DLD1 (cell line): Measurements from ENCODE around the gene ENO2.

Experiments
- in situ Hi-C: cut with HindIII; loops from 2 replicates; pipeline ENCODE4 v1.10.0; 2017; ENCODE audit warnings: low sequenced_read_pairs

Gene ENO2

DNA sequence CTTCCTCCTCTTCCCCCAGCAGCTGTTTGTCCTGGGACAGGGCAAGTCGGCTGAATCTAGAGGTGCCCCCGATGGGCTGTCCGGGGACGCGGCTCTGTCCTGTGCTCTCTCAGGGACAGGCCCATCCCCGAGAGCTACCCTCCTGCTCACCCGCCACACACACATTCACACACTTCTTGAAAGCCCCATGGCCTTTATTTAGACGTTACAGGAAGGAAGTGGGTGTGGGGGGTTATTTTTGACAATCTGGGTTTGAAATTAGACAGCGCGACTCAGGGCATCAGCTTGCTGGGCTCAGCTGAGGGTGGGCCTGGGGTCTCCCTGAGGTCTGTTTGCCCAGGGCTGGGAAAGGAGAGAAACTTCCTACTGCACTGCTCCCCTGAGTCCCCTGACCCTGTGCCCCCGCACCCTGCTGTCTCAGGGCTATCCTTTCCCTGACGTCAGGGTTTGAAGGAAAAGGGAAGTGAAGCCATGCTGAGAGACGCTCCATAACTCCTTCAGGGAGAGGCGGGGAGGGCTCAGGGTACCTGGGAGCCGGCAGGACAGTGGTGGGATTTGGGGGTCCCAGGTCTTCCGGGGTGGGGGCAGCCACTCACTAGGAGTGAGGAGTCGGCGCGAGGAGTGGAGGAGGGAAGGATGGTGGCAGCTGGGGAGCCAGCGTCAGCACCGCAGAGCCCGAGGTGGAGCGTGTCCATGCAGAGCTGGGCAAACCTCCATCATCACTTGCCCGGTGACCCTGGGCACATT, 44.9 kb downstream of the ENO2 start:
- in situ Hi-C loops = no loop called here

DNA sequence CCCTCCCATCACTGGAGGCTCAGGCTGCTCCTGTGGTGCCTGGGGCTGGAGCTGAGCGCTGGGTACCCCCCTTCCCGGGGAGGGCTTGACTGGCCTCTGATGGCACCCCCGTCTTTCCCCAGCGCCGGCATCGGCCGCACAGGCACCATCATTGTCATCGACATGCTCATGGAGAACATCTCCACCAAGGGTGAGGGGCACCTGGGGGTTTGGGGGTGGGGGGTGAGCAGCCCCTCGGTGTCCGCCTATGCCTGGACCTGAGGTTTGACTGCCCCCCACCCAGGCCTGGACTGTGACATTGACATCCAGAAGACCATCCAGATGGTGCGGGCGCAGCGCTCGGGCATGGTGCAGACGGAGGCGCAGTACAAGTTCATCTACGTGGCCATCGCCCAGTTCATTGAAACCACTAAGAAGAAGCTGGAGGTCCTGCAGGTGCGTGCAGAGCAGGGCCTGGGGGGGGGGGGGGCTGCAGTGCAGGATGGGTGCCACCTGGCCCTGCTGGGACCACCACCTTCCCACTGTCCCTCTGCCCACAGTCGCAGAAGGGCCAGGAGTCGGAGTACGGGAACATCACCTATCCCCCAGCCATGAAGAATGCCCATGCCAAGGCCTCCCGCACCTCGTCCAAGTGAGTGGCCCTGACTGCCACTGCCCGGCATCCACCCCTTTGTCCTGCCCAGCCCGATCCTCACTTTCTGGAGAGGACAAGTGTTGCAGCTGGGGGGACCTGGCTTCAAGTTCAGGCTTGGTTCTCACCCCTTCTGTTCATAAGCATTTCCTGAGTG, 45.6 kb downstream of the ENO2 start:
- in situ Hi-C loops = no loop called here

DNA sequence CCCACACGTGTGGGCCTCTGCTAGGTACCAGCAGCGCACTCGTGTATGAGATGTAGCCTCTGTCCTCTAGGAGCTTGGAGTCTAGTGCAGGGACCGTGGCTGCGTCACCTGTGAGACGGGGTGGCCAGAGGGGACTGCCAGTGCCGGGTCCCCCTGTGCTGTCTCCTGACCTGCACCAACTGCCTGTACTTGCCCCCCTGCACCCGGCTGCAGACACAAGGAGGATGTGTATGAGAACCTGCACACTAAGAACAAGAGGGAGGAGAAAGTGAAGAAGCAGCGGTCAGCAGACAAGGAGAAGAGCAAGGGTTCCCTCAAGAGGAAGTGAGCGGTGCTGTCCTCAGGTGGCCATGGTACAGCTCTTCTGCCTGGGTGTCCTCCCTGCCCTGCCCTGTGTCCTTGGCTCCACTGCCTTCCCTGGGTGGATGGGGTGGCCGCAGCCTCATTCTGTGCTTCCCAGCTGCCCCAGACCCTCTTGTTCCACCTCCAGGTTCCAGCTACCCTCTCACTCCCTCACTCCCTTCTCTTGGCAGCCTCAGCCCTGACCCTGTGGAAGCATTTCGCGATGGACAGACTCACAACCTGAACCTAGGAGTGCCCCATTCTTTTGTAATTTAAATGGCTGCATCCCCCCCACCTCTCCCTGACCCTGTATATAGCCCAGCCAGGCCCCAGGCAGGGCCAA, 46.4 kb downstream of the ENO2 start:
- in situ Hi-C loops = no loop called here

DNA sequence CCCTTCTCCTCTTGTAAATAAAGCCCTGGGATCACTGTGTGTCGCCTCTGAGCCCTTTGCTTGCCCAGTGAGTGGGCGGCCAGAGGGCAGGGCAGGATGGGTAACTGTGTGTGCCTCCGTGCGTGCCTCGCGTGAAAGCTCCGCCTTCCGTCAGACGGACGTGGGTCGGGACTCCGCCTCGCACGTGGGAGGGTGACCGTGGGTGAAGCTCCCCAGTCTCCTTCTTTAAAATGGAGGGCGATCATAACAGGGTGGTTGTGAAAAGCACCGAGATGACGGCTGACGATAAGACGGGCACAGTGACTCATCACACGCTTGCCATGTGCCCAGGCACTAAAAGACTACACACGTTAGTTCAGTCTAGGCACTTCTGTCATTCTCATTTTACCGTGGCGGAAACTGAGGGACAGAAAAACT, 46.9 kb downstream of the ENO2 start:
- in situ Hi-C loops = no loop called here

DNA sequence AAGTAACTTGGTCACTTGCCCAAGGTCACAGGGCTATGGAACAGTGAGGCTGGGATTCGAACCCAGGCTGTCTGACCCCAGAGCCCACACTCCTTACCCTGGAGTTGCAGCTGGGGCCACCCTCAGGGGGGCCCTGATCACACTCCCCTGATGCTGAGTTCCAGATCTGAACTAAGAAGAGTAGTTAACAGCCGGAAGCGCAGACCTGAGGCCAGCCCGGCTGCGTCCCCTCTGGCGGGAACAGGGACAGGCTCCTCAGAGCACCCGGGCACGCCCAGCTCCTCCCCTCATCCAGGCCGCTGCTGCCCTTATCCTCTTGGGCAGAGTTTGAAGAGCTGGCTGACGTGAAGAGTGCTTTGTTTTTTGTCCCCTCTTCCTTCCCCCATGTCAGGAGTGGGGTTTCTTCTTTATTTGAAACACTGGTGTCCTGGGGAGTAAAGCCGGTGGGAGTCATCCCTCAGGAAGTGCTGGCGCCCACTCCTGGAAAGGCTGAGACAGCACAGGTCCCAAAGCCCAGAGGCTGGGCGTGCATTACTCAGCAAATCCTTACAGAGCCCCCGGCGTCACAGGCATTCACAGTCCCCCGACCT, 47.4 kb downstream of the ENO2 start:
- in situ Hi-C loops = no loop called here

DNA sequence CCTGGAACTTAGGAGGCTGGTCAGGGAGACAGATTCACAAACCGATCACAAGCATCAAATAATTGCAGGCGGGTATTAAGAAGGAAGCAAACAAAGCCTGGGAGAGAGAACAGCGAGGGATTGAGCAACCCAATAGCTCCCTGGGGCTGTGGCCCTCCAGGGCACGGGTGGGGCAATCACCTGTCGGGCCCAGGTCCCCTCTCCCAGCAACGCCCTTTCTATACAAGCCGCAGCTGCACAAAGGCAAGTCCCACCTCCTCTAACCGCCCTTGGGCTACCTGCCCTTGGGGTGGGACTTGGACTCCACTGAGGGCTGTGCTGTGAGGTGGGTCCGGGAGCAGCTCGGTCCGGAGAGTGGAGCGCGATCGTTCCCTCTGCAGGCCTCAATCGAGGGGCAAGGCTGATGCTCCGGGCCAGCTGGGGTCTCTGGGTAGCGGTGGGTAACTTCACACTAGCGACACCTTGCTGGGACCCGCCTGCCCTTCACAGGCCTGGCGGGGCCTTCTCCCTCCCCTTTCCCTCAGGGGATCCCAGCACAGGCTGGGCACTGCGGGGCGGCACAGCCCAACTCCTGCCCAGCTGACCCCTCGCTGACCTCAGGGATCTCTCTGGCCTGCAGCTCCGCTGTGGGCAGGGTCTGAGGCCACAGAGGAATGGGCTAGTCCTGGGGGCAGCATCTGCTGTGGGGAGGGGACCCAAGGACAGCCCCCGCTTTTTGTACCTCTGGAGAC, 48.1 kb downstream of the ENO2 start:
- in situ Hi-C loops = no loop called here

DNA sequence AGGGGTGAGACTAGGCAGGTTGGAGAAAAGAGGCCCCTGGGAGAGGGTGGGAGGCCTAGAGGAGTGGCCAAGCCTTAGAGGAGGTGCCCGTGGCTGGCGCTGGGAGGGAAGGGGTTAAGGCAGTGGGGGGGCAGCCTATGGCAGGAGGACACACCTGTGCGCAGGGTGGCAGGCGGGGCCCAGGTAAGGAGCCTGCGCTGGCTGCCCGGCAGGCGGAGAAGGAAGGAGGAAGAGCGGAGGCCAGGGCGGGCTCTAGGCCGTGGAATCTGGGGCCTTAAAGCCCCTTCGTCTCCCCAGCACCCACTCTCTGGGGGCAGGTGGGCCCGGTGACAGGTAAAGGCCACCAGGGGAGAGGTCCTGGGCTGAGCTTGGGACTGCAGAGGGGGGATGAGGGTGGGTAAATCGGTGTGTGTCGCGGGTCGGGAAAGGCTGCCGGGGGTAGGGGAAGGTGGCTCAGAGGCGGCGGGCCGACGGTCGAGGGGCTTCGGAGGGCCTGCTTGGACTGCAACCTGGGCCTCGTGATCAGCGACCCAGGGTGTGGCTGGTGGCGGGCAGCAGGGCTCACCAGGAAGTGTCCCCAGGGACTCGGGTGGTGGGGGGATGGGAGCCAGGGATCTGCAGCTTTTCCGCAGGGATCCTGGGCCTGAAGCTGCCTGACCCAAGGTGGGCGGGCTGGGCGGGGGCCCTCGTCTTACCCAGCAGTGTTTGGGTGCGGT, 48.8 kb downstream of the ENO2 start:
- in situ Hi-C loops = no loop called here

DNA sequence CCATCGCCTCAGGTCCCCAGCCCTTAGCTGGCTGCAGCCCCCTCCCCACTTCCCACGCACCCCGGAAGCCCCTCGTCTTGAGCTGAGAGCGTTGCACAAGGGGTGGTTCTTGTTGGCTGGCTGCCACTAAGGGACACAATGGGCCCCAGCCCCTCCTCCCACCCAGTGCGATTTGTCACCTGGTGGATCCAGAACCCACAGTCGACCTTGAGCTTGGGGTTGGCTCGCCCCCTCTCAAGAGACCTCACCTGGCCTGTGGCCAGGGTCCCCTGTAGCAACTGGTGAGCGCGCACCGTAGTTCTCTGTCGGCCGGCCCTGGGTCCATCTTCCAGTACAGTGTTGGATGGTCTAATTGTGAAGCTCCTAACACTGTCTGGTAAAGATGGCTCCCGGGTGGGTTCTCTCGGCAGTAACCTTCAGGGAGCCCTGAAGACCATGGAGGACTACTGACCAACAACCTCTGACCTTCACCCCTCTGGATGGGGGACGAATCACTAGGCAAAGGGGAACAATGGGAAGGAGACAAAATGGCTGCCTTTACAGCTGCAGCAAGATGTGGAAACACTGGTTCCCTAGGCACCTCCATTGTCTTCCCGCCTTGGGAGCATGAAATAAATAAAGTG, 49.5 kb downstream of the ENO2 start:
- in situ Hi-C loops = no loop called here

DNA sequence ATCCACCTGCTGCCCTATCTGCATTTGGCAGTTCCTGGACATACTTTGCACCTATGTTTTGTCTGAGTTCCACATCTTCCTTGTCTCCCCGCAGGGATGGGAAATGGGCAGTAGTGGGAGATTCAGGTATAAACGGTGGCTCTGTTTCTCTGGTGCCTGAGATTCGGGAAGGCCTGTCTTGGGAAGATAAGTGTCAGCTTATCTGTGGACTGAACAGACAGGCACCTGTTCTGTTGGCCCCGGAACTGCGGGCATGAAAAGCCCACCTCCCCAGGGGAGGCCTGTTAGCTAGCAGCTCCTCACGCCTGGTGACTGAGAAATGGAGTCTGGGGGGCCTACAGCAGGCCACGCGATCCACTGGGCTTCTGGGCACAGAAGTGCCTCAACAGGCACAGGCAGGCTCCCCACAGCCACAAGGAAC, 50.2 kb downstream of the ENO2 start:
- in situ Hi-C loops = no loop called here

DNA sequence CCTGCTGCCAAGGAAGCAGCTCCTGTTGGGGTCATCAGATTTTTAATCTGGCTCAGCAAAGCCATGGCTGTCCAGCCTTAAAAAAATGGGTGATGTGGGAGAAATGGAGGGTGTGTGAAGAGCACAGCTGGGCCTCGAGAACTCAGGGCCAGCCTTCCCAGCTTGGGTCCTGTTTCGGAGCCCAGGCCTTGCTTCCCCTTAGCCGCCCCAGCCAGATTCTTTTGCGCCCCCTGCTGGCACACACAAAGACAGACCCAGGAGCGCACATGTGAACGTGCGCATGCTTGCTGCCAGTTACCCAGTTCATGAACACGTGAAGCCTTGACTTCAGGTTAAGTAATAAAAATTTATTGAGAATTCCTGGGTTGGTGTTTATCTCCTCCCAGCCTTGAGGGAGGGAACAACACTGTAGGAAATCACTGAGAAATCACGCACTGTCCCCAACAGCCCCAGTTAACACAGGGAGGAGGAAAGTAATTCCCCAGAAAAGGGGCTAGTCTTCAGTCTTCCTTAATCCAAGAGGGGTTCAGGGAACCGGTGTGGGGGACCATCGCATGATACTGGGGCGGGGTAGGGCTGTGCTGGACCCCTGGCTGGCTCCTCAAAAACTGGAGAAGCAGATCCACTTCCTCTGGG, 50.8 kb downstream of the ENO2 start:
- in situ Hi-C loops = no loop called here

DNA sequence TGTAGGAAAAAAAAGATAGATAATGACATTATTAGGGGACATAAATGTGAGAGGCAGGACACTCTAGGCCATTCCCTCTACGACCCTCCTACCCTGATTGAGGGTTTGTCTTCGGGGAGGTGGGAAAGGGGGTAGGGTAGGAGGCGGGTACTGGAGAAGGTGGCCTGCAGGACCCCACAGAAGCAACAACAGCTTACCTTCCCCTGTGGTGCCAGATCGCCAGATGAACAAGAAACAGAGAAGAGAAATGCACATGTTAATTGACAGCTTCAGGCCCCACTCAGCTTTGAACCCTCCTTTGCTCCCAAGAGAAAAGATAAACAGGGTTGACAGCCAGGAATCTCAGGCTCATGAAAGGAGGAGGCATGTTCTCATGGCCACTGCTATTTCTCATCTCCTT, 51.3 kb downstream of the ENO2 start:
- in situ Hi-C loops = no loop called here

DNA sequence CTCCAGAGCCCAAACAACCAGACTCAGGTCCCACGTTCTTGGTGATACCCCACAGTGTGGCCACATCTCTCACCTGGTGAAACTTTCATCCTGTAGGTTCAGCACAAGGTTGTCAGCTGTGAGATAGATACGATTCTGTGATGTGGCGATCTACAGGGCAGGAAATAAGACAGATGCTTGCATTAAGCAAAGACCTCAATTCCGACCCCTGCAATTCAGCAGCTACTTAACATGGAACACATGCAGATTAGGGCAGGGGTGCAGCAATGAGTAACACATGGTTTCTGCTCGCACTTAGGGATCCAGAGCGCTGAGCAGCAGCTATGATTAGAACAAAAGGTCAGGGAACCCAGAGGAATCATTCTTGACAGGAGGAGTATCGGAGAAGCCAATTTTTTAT, 52.0 kb downstream of the ENO2 start:
- in situ Hi-C loops = no loop called here

DNA sequence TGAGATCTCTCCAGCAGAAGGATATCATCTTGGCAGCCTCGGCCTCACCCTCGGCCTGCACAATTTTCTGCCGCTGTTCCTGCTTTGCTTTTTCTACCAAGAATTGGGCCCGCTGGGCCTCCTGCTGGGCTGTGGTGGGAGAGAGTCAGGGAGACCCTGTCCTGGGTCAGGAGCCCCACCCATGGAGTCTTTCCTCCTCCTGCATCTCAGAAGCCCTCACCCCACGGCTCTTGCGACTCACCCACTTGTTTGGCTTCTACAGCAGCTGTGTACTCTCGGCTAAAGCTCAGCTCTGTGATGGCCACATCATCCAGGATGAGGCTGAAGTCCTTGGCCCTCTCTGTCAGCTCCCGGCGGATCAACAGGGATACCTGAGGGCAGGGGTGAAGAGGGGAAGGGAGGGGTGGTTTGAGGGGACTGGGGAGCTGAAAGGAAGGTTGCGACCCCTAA, 53.3 kb downstream of the ENO2 start:
- in situ Hi-C loops = no loop called here

DNA sequence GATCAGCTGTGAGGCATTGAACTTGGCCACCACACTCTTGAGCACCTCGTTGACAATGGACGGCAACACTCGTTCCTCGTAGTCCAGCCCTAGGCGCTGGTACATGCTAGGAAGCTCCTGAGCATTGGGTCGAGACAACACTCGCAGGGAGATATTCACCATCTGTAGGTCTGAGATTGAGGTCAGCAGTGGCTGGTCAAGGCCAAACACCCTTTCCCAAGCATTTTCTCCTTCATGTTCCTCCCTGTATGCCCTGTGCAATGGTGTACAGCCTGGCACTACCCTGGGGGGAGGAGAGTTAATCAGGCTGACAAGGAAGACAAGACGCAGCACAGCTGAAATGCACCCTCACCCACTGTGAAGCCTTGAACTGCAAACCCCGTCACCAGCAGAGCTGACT, 54.0 kb downstream of the ENO2 start:
- in situ Hi-C loops = no loop called here

DNA sequence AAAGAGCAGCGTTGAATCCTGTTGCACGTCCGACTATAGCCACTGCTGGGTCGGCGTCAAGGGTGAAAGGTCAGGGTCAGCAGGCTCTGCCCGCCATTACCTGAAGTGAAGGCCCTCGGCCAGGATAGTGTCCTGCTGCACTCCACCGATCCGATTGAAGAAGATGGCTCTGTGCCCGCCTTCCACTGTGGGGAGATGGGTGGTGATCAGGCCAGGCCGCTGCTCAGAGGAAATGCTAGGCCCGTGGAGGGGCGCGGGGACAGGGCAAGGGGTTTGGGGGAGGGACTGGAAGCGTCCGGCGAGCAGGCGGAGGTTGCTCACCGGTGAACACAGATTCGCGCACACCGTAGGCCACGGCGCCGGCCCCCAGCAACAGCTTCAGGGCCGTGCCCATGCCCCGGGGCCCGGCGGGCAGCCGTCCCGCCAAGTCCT, 55.7 kb downstream of the ENO2 start:
- in situ Hi-C loops = no loop called here
